OCI-LY1 (cell line): ENCODE data around the gene NLRC3.

Experiments
- H2AFZ ChIP-seq: fragments of 200-600 bp; sonication (generic), shearing (Covaris generic); 2 replicates; pipeline ENCODE4 v1.6.0; 2014; ENCODE audit warnings: antibody characterized with exemption, mild to moderate bottlenecking, low read length
- H3F3A ChIP-seq: fragments of 200-600 bp; sonication (generic), shearing (Covaris generic); 2 replicates; pipeline ENCODE4 v1.6.0; 2014; ENCODE audit warnings: mild to moderate bottlenecking, antibody characterized with exemption, low read length, moderate library complexity; ENCODE audit not compliant: insufficient read depth
- H3K27ac ChIP-seq: fragments of 200-600 bp; sonication (generic); 2 replicates; pipeline ENCODE4 v1.5.1; 2014; ENCODE audit warnings: low read length, mixed run types, mild to moderate bottlenecking, low read depth; ENCODE audit not compliant: poor library complexity, severe bottlenecking
- H3K27me3 ChIP-seq: fragments of 200-600 bp; sonication (generic); 2 replicates; pipeline ENCODE4 v1.6.0; 2014; ENCODE audit warnings: antibody characterized with exemption, mild to moderate bottlenecking, low read length, moderate library complexity; ENCODE audit not compliant: insufficient read depth
- H3K36me3 ChIP-seq: fragments of 200-600 bp; sonication (generic); 2 replicates; pipeline ENCODE4 v1.6.1; 2014; ENCODE audit warnings: mild to moderate bottlenecking, antibody characterized with exemption, low read length, moderate library complexity, mixed read lengths; ENCODE audit not compliant: insufficient read depth
- H3K4me1 ChIP-seq: fragments of 200-600 bp; sonication (generic); 2 replicates; pipeline ENCODE4 v1.5.1; 2014; ENCODE audit warnings: mild to moderate bottlenecking, low read length, moderate library complexity; ENCODE audit not compliant: insufficient read depth, severe bottlenecking
- H3K4me2 ChIP-seq: fragments of 200-600 bp; sonication (generic), shearing (Covaris generic); 2 replicates; pipeline ENCODE4 v1.6.1; 2014; ENCODE audit warnings: low read length
- H3K4me3 ChIP-seq: fragments of 200-600 bp; sonication (generic); 2 replicates; pipeline ENCODE4 v1.5.1; 2014; ENCODE audit warnings: low read length, low read depth, mild to moderate bottlenecking, mixed read lengths; ENCODE audit not compliant: poor library complexity, severe bottlenecking
- H3K79me2 ChIP-seq: fragments of 200-600 bp; shearing (Covaris generic); 2 replicates; pipeline ENCODE4 v1.6.1; 2016; ENCODE audit warnings: mixed run types, low read length, mixed read lengths; ENCODE audit not compliant: insufficient read depth
- H3K9ac ChIP-seq: fragments of 200-600 bp; sonication (generic), shearing (Covaris generic); 2 replicates; pipeline ENCODE4 v1.6.1; 2014; ENCODE audit warnings: mild to moderate bottlenecking, low read length, mixed read lengths
- H3K9me2 ChIP-seq: fragments of 200-600 bp; sonication (generic), shearing (Covaris generic); 2 replicates; pipeline ENCODE4 v1.6.1; 2014; ENCODE audit warnings: low read depth, mild to moderate bottlenecking, low read length, mixed read lengths
- H3K9me3 ChIP-seq: fragments of 200-600 bp; shearing (Covaris generic); 2 replicates; pipeline ENCODE4 v1.6.1; 2014; ENCODE audit warnings: low read length, mixed read lengths
- H4K20me1 ChIP-seq: fragments of 200-600 bp; sonication (generic), shearing (Covaris generic); 2 replicates; pipeline ENCODE4 v1.6.0; 2016; ENCODE audit warnings: mild to moderate bottlenecking, low read length; ENCODE audit not compliant: insufficient read depth
- CTCF ChIP-seq: fragments of 200-600 bp; sonication (generic), shearing (Covaris generic); IDR thresholded peaks from 2 replicates; pipeline ENCODE4 v1.5.1; 2017; ENCODE audit warnings: mild to moderate bottlenecking, antibody characterized with exemption, low read length, moderate library complexity, mixed read lengths
- EZH2 ChIP-seq: fragments of 200-600 bp; sonication (generic), shearing (Covaris generic); IDR thresholded peaks from 2 replicates; pipeline ENCODE4 v1.8.0; 2017; ENCODE audit warnings: borderline replicate concordance, mixed run types, mild to moderate bottlenecking, antibody characterized with exemption, low read length, moderate library complexity, mixed read lengths

Gene NLRC3

GRCh38 chr16:3599121-3599520 is 21.9 kb upstream of the NLRC3 start:
- no peaks in the 10 kb centered on the region for H3K27me3 ChIP-seq
- no peak overlapping the region for H3K27ac ChIP-seq
- no peaks in the 10 kb centered on the region for H3K4me1 ChIP-seq
- H4K20me1 ChIP-seq = no peaks in the 10 kb centered on the region
- 0 out of 2 replicates have a peak, but pooled peaks cover 3% of the 10 kb centered on the region for H3K9me3 ChIP-seq
- H3K9ac ChIP-seq = no peak overlapping the region
- H3K36me3 ChIP-seq = peaks cover 52% of the 10 kb centered on the region
- no peaks in the 10 kb centered on the region for H3K9me2 ChIP-seq
- no peak overlapping the region for H3K4me3 ChIP-seq
- H2AFZ ChIP-seq = no peak overlapping the region
- no peak overlapping the region for H3K4me2 ChIP-seq
- no peaks in the 10 kb centered on the region for H3K79me2 ChIP-seq
- no peak for TF ChIP-seq EZH2
- TF ChIP-seq CTCF = no peak
- H3F3A ChIP-seq = no peaks in the 10 kb centered on the region

GRCh38 chr16:3598236-3598635 is 21.0 kb upstream of the NLRC3 start:
- Histone ChIP-seq H3K4me2 (no peak overlapping the region), H3K4me3 (no peak overlapping the region), H3K79me2 (no peaks in the 10 kb centered on the region), H3K9me2 (no peaks in the 10 kb centered on the region), H3K36me3 (peaks cover 47% of the 10 kb centered on the region), H3K27me3 (no peaks in the 10 kb centered on the region), H2AFZ (no peak overlapping the region), H3F3A (no peaks in the 10 kb centered on the region), H3K9me3 (0 out of 2 replicates have a peak, but pooled peaks cover 3% of the 10 kb centered on the region), H3K9ac (no peak overlapping the region), H3K27ac (no peak overlapping the region), H3K4me1 (no peaks in the 10 kb centered on the region), H4K20me1 (no peaks in the 10 kb centered on the region)
- TF ChIP-seq CTCF (no peak), EZH2 (no peak)

GRCh38 chr16:3597676-3598075 is 20.5 kb upstream of the NLRC3 start:
- Histone ChIP-seq H3F3A (no peaks in the 10 kb centered on the region), H4K20me1 (no peaks in the 10 kb centered on the region), H3K4me1 (no peaks in the 10 kb centered on the region), H3K79me2 (no peaks in the 10 kb centered on the region), H3K9ac (no peak overlapping the region), H3K27me3 (no peaks in the 10 kb centered on the region), H3K27ac (no peak overlapping the region), H3K9me3 (0 out of 2 replicates have a peak, but pooled peaks cover 3% of the 10 kb centered on the region), H2AFZ (no peak overlapping the region), H3K4me2 (no peak overlapping the region), H3K9me2 (no peaks in the 10 kb centered on the region), H3K36me3 (peaks cover 41% of the 10 kb centered on the region), H3K4me3 (no peak overlapping the region)
- TF ChIP-seq EZH2 (no peak), CTCF (no peak)
